Natural killer cell (primary cell): ENCODE results near the gene DEFB108B. TPM values are rescaled to one million over a fixed set of nuclear protein-coding genes. Genes with fewer than 3 reads are reported as not detected.
"Not testable (repeated sequence)": the region's sequence is repeated elsewhere in the genome, so short reads cannot be mapped to it uniquely, and the experiment has no call there.

Experiments used
- ATAC-seq, 3 donors: fragments of 150-1000 bp in 2 of 3; fragments of 200-7000 bp in 1 of 3; cut with Tn5 transposase; 1 replicate in 1 of 3; 2 replicates in 2 of 3; pipeline ENCODE4 v1.10.0; 2021; ENCODE audit warnings: mild to moderate bottlenecking in 2 of 3, moderate library complexity in 2 of 3
- DNase-seq, 2 donors: peaks; one replicate each; pipeline versions ENCODE4 v3.0.0 to v3.0.0-alpha.2; 2013 to 2021; ENCODE audit warnings: mixed read lengths in 1 of 2
- H3K27ac ChIP-seq: one replicate; pipeline ENCODE4 v1.5.1; 2013; ENCODE audit warnings: mild to moderate bottlenecking, low read length
- H3K27me3 ChIP-seq: one replicate; pipeline ENCODE4 v1.6.1; 2013; ENCODE audit warnings: low read length; ENCODE audit not compliant: control insufficient read depth, insufficient read depth
- H3K36me3 ChIP-seq: one replicate; pipeline ENCODE4 v1.6.1; 2013; ENCODE audit warnings: low read length; ENCODE audit not compliant: control insufficient read depth, insufficient read depth
- H3K4me1 ChIP-seq: one replicate; pipeline ENCODE4 v1.6.1; 2013; ENCODE audit warnings: low read length; ENCODE audit not compliant: control insufficient read depth, insufficient read depth
- H3K4me3 ChIP-seq: one replicate; pipeline ENCODE4 v1.5.1; 2013; ENCODE audit warnings: low read length
- H3K9me3 ChIP-seq: one replicate; pipeline ENCODE4 v1.6.1; 2013; ENCODE audit warnings: low read length; ENCODE audit not compliant: control insufficient read depth, insufficient read depth
- H3K27ac Mint-ChIP-seq, 2 donors: one replicate each; pipeline ENCODE4 v1.8.0; 2022; ENCODE audit warnings: mild to moderate bottlenecking in 2 of 2, mixed read lengths in 2 of 2, moderate library complexity in 1 of 2
- H3K27me3 Mint-ChIP-seq, 2 donors: one replicate each; pipeline ENCODE4 v1.8.0; 2022; ENCODE audit warnings: low read depth in 2 of 2, mixed read lengths in 2 of 2
- H3K36me3 Mint-ChIP-seq: one replicate; pipeline ENCODE4 v1.8.0; 2022; ENCODE audit warnings: mixed read lengths
- H3K4me1 Mint-ChIP-seq, 2 donors: one replicate each; pipeline ENCODE4 v1.8.0; 2022; ENCODE audit warnings: mixed read lengths in 2 of 2
- H3K4me3 Mint-ChIP-seq: one replicate; pipeline ENCODE4 v1.8.0; 2022; ENCODE audit warnings: mild to moderate bottlenecking, moderate library complexity, mixed read lengths
- H3K9me3 Mint-ChIP-seq, 2 donors: one replicate each; pipeline ENCODE4 v1.8.0; 2022; ENCODE audit warnings: mixed read lengths in 2 of 2
- CTCF ChIP-seq: fragments of 200-600 bp; IDR thresholded peaks from one replicate; pipeline ENCODE4 v1.8.0; 2022; ENCODE audit warnings: antibody characterized with exemption
- WGBS: methylation state at CpG from one replicate; pipeline ENCODE4 v1.1.7; 2013; ENCODE audit warnings: missing lambda C conversion rate; ENCODE audit not compliant: insufficient coverage; 5-methylcytosine and 5-hydroxymethylcytosine counted together
- intact Hi-C: fragments of 100-400 bp; cut with micrococcal nuclease; formaldehyde crosslinking; loops from one replicate; pipeline ENCODE4 v1.14.2; 2022
- total RNA-seq, 4 donors: library from RNA; stranded (reverse); fragments of 120-200 nt in 1 of 4; gene quantifications; one replicate each; pipeline versions ENCODE4 v1.2.3 to v1.2.4, GENCODE V29; 2013 to 2022

DEFB108B gene
- total RNA-seq, 3 donors from 2014 or later (not counting 1 experiment from before 2014, with no cell fraction given) = not detected

GRCh38 chr11:71791111-71791510 is 41.9 kb upstream of the DEFB108B start:
- H3K27me3 Mint-ChIP-seq, H3K9me3 Mint-ChIP-seq, DNase-seq, H3K27ac ChIP-seq, H3K36me3 Mint-ChIP-seq, H3K27me3 ChIP-seq, H3K4me3 Mint-ChIP-seq, H3K4me1 ChIP-seq, H3K36me3 ChIP-seq, H3K9me3 ChIP-seq, ATAC-seq, H3K27ac Mint-ChIP-seq, H3K4me3 ChIP-seq, intact Hi-C loops: not testable (repeated sequence)
- WGBS = 75% methylated on average over 7 of the region's 7 CpGs
- H3K4me1 Mint-ChIP-seq = peaks cover 1 to 16% of the 10 kb centered on the region in 2 donors

- intact Hi-C loops, H3K4me1 ChIP-seq, H3K9me3 ChIP-seq, H3K9me3 Mint-ChIP-seq, H3K27me3 ChIP-seq, H3K27ac Mint-ChIP-seq, H3K4me1 Mint-ChIP-seq, H3K36me3 Mint-ChIP-seq, H3K4me3 ChIP-seq, H3K27ac ChIP-seq, ATAC-seq, H3K4me3 Mint-ChIP-seq, H3K27me3 Mint-ChIP-seq, H3K36me3 ChIP-seq: not testable (repeated sequence)
- WGBS = 70% methylated on average over 6 of the region's 6 CpGs
- TF ChIP-seq CTCF = peak; percentile 51
- peak; percentile 43 to 64 for DNase-seq
These were observed 40.3 kb upstream of the DEFB108B start for GRCh38 chr11:71792621-71793235.

- H3K36me3 ChIP-seq, H3K27me3 Mint-ChIP-seq, H3K27ac Mint-ChIP-seq, DNase-seq, H3K9me3 Mint-ChIP-seq, H3K4me1 Mint-ChIP-seq, H3K4me1 ChIP-seq, ATAC-seq, H3K36me3 Mint-ChIP-seq, H3K4me3 Mint-ChIP-seq, H3K4me3 ChIP-seq, H3K27me3 ChIP-seq, H3K27ac ChIP-seq, intact Hi-C loops, H3K9me3 ChIP-seq: not testable (repeated sequence)
- 91% methylated on average over 13 of the region's 13 CpGs for WGBS
These were observed 38.5 kb upstream of the DEFB108B start for GRCh38 chr11:71794386-71795040.

GRCh38 chr11:71795236-71795635 is 37.8 kb upstream of the DEFB108B start:
- H3K4me3 Mint-ChIP-seq, H3K36me3 ChIP-seq, H3K27me3 ChIP-seq, intact Hi-C loops, H3K27ac ChIP-seq, H3K27me3 Mint-ChIP-seq, H3K4me3 ChIP-seq, ATAC-seq, H3K27ac Mint-ChIP-seq, H3K4me1 Mint-ChIP-seq, H3K4me1 ChIP-seq, H3K9me3 Mint-ChIP-seq, H3K9me3 ChIP-seq, DNase-seq, H3K36me3 Mint-ChIP-seq: not testable (repeated sequence)
- WGBS = 88% methylated on average over 5 of the region's 5 CpGs

GRCh38 chr11:71796016-71796415 is 37.0 kb upstream of the DEFB108B start:
- H3K9me3 Mint-ChIP-seq, H3K4me3 Mint-ChIP-seq, H3K27me3 Mint-ChIP-seq, H3K4me1 ChIP-seq, H3K4me3 ChIP-seq, H3K9me3 ChIP-seq, H3K36me3 ChIP-seq, H3K36me3 Mint-ChIP-seq, H3K4me1 Mint-ChIP-seq, DNase-seq, H3K27ac Mint-ChIP-seq, H3K27ac ChIP-seq, intact Hi-C loops, ATAC-seq, H3K27me3 ChIP-seq: not testable (repeated sequence)
- WGBS = 97% methylated on average over 14 of the region's 16 CpGs

- H3K36me3 ChIP-seq, H3K4me1 Mint-ChIP-seq, H3K27me3 Mint-ChIP-seq, H3K4me3 Mint-ChIP-seq, H3K27ac Mint-ChIP-seq, ATAC-seq, H3K4me3 ChIP-seq, H3K9me3 ChIP-seq, H3K27me3 ChIP-seq, H3K36me3 Mint-ChIP-seq, DNase-seq, H3K9me3 Mint-ChIP-seq, H3K4me1 ChIP-seq, intact Hi-C loops, H3K27ac ChIP-seq: not testable (repeated sequence)
- over 99% methylated on average over 9 of the region's 9 CpGs for WGBS
These were observed 36.2 kb upstream of the DEFB108B start for GRCh38 chr11:71796781-71797180.

GRCh38 chr11:71799556-71800128 is 33.4 kb upstream of the DEFB108B start:
- H3K4me1 ChIP-seq, H3K27me3 ChIP-seq, H3K36me3 ChIP-seq, intact Hi-C loops, H3K27ac ChIP-seq, H3K4me1 Mint-ChIP-seq, H3K9me3 ChIP-seq, DNase-seq, H3K27ac Mint-ChIP-seq, H3K36me3 Mint-ChIP-seq, ATAC-seq, H3K9me3 Mint-ChIP-seq, H3K4me3 Mint-ChIP-seq, H3K27me3 Mint-ChIP-seq, H3K4me3 ChIP-seq: not testable (repeated sequence)
- 88% methylated on average over 13 of the region's 13 CpGs for WGBS
